HCT116 (cell line): ENCODE data around the gene RGS10. TPM values are rescaled to one million over a fixed set of nuclear protein-coding genes. Genes with fewer than 3 reads are reported as not detected.

Experiments used
- ATAC-seq: fragments of 200-7000 bp; cut with Tn5 transposase; 2 replicates; pipeline ENCODE4 v1.9.1; 2020; ENCODE audit warnings: mild to moderate bottlenecking, moderate library complexity
- BruUV-seq: library from RNA; stranded (reverse); fragments of 400-500 nt; replicated peaks from 2 replicates; lab custom pipeline; 2021; lab: Mats Ljungman, UMichigan
- CTCF ChIA-PET: fragments of 300-600 bp; sonication (Branson Sonifier 250); formaldehyde crosslinking; loops from one replicate; lab custom pipeline; 2021; ENCODE audit warnings: antibody characterized with exemption; lab: Charles Lee
- POLR2A ChIA-PET: fragments of 300-600, 350-600 bp; sonication (Branson Sonifier 250); formaldehyde crosslinking; loops from one replicate; lab custom pipeline; 2021; ENCODE audit warnings: antibody characterized with exemption; lab: Charles Lee
- RAD21 ChIA-PET, 2 experiments: fragments of 300-600 bp; sonication (Branson Sonifier 250); formaldehyde crosslinking; loops; one replicate each; lab custom pipeline; 2023; ENCODE audit warnings: low total read pairs in 2 of 2; ENCODE audit not compliant: uncharacterized antibody in 2 of 2, unreplicated experiment in 2 of 2, low non-redundant PET in 1 of 2; lab: Charles Lee
- DNase-seq: peaks from one replicate; pipeline ENCODE4 v3.0.0-alpha.2; 2010; ENCODE audit warnings: low read depth, low spot score
- H2AFZ ChIP-seq: fragments of 200-600 bp; shearing (Covaris generic), sonication (generic); 2 replicates; pipeline ENCODE4 v1.6.1; 2017; ENCODE audit warnings: low read depth, mixed run types, mixed read lengths, antibody characterized with exemption, low read length; ENCODE audit not compliant: poor library complexity, severe bottlenecking
- H3K27ac ChIP-seq: 2 replicates; pipeline ENCODE4 v1.5.1; 2012; ENCODE audit warnings: low read depth, low read length
- H3K27me3 ChIP-seq: fragments of 200-600 bp; sonication (generic); 2 replicates; pipeline ENCODE4 v1.6.1; 2016; ENCODE audit warnings: mixed run types, low read length, mixed read lengths; ENCODE audit not compliant: insufficient read depth
- H3K36me3 ChIP-seq, 2 experiments: fragments of 200-500 bp in 1 of 2; fragments of 200-600 bp in 1 of 2; sonication (Bioruptor generic) in 1 of 2; sonication (generic) in 1 of 2; 2 replicates each; pipeline versions ENCODE4 v1.5.1 to v1.6.1; 2014 to 2016; ENCODE audit warnings: low read length in 2 of 2, inconsistent platforms in 1 of 2, mixed read lengths in 1 of 2, mixed run types in 1 of 2; ENCODE audit not compliant: insufficient read depth in 2 of 2, control insufficient read depth in 1 of 2
- H3K4me1 ChIP-seq, 2 experiments: fragments of 200-600 bp in 1 of 2; sonication (generic) in 1 of 2; 2 replicates each; pipeline versions ENCODE4 v1.5.1 to v1.6.1; 2012 to 2017; ENCODE audit warnings: low read length in 2 of 2, inconsistent platforms in 1 of 2, mild to moderate bottlenecking in 1 of 2, mixed read lengths in 1 of 2, mixed run types in 1 of 2, moderate library complexity in 1 of 2; ENCODE audit not compliant: insufficient read depth in 2 of 2, control insufficient read depth in 1 of 2
- H3K4me2 ChIP-seq: fragments of 200-600 bp; sonication (generic); 2 replicates; pipeline ENCODE4 v1.6.1; 2017; ENCODE audit warnings: mixed run types, low read length, mixed read lengths
- H3K4me3 ChIP-seq, 2 experiments: fragments of 200-600 bp in 1 of 2; sonication (generic) in 1 of 2; replicated peaks in 1 of 2; 2 replicates each; pipeline ENCODE4 v1.5.1; 2011 to 2016; ENCODE audit warnings: low read length in 2 of 2, control low read depth in 1 of 2, low read depth in 1 of 2, mild to moderate bottlenecking in 1 of 2, mixed read lengths in 1 of 2, mixed run types in 1 of 2
- H3K79me2 ChIP-seq: fragments of 200-600 bp; sonication (generic); 2 replicates; pipeline ENCODE4 v1.6.1; 2017; ENCODE audit warnings: mild to moderate bottlenecking, mixed run types, low read length, moderate library complexity, mixed read lengths; ENCODE audit not compliant: insufficient read depth
- H3K9ac ChIP-seq: fragments of 200-600 bp; sonication (generic); 2 replicates; pipeline ENCODE4 v1.6.1; 2016; ENCODE audit warnings: low read length, mixed read lengths
- H3K9me2 ChIP-seq: fragments of 200-600 bp; sonication (generic), shearing (Covaris generic); 2 replicates; pipeline ENCODE4 v1.6.1; 2017; ENCODE audit warnings: mixed run types, mild to moderate bottlenecking, moderate library complexity; ENCODE audit not compliant: insufficient read depth
- H3K9me3 ChIP-seq, 2 experiments: fragments of 200-500 bp in 1 of 2; fragments of 200-600 bp in 1 of 2; sonication (Bioruptor generic) in 1 of 2; sonication (generic) in 1 of 2; 2 replicates each; pipeline ENCODE4 v1.6.1; 2014 to 2017; ENCODE audit warnings: low read length in 2 of 2, mixed read lengths in 2 of 2, inconsistent platforms in 1 of 2, low read depth in 1 of 2, mild to moderate bottlenecking in 1 of 2, mixed run types in 1 of 2, moderate library complexity in 1 of 2; ENCODE audit not compliant: control insufficient read depth in 1 of 2, insufficient read depth in 1 of 2
- H4K20me1 ChIP-seq: fragments of 200-600 bp; sonication (generic), shearing (Covaris generic); 2 replicates; pipeline ENCODE4 v1.6.1; 2017; ENCODE audit warnings: mixed run types, mild to moderate bottlenecking, moderate library complexity; ENCODE audit not compliant: insufficient read depth
- CEBPB ChIP-seq: IDR thresholded peaks from 2 replicates; pipeline ENCODE4 v1.6.1; 2012; ENCODE audit warnings: low read depth
- EGR1 ChIP-seq: IDR thresholded peaks from 2 replicates; pipeline ENCODE4 v1.6.1; 2012; ENCODE audit warnings: low read depth
- ELF1 ChIP-seq: IDR thresholded peaks from 2 replicates; pipeline ENCODE4 v1.6.1; 2012; ENCODE audit warnings: low read depth, borderline replicate concordance
- EZH2 ChIP-seq: fragments of 200-600 bp; sonication (generic); IDR thresholded peaks from 2 replicates; pipeline ENCODE4 v1.6.1; 2017; ENCODE audit warnings: antibody characterized with exemption, mixed run types
- EZH2phosphoT487 ChIP-seq: fragments of 200-600 bp; IDR thresholded peaks from 2 replicates; pipeline ENCODE4 v1.6.1; 2018; ENCODE audit warnings: antibody characterized with exemption, borderline replicate concordance
- FOSL1 ChIP-seq: IDR thresholded peaks from 2 replicates; pipeline ENCODE4 v1.6.1; 2012; ENCODE audit warnings: low read depth
- JUND ChIP-seq: IDR thresholded peaks from 2 replicates; pipeline ENCODE4 v1.6.1; 2012
- POLR2AphosphoS5 ChIP-seq: IDR thresholded peaks from 2 replicates; pipeline ENCODE4 v1.6.1; 2011; ENCODE audit warnings: mild to moderate bottlenecking, low read depth, low read length, moderate library complexity
- RAD21 ChIP-seq: IDR thresholded peaks from 2 replicates; pipeline ENCODE4 v1.6.1; 2012; ENCODE audit warnings: low read depth, mild to moderate bottlenecking
- SIN3A ChIP-seq: IDR thresholded peaks from 2 replicates; pipeline ENCODE4 v1.6.1; 2012; ENCODE audit warnings: low read depth
- SP1 ChIP-seq: IDR thresholded peaks from 2 replicates; pipeline ENCODE4 v1.6.1; 2012; ENCODE audit warnings: low read depth
- TCF7L2 ChIP-seq: IDR thresholded peaks from 2 replicates; pipeline ENCODE4 v1.7.0; 2011; ENCODE audit warnings: borderline replicate concordance, inconsistent platforms; ENCODE audit not compliant: insufficient read depth, insufficient read length; ENCODE audit errors: extremely low read depth
- YY1 ChIP-seq: IDR thresholded peaks from 2 replicates; pipeline ENCODE4 v1.6.1; 2011; ENCODE audit warnings: low read length, low read depth, moderate library complexity, mild to moderate bottlenecking; ENCODE audit not compliant: insufficient replicate concordance; ENCODE audit errors: extremely low read depth
- ZFX ChIP-seq: fragments of 450-650 bp; IDR thresholded peaks from 2 replicates; pipeline ENCODE4 v1.6.1; 2017
- ZNF274 ChIP-seq: fragments of 200-500 bp; sonication (Bioruptor generic); IDR thresholded peaks from 2 replicates; pipeline ENCODE4 v1.6.1; 2014; ENCODE audit warnings: mild to moderate bottlenecking, low read depth, low read length, inconsistent platforms
- intact Hi-C: fragments of 100-400 bp; cut with micrococcal nuclease; formaldehyde crosslinking; loops from 2 replicates; pipeline ENCODE4 v1.10.0; 2022
- total RNA-seq: library from RNA; stranded (reverse); gene quantifications from one replicate; pipeline ENCODE4 v1.2.1, GENCODE V29; 2021; ENCODE audit not compliant: unreplicated experiment
- TF ChIP-seq, protein P1 (sequence below), 3 experiments: fragments of 200-600 bp in 1 of 3; sonication (generic) in 1 of 3; IDR thresholded peaks in 2 of 3; conservative IDR thresholded peaks in 1 of 3; 2 replicates each; pipeline ENCODE4 v1.5.1; 2012 to 2017; ENCODE audit warnings: low read depth in 2 of 3, low read length in 2 of 3, antibody characterized with exemption in 1 of 3, borderline replicate concordance in 1 of 3, control low read depth in 1 of 3, mild to moderate bottlenecking in 1 of 3, mixed read lengths in 1 of 3, mixed run types in 1 of 3, moderate library complexity in 1 of 3; ENCODE audit not compliant: insufficient read depth in 1 of 3
- TF ChIP-seq, protein P2 (sequence below): IDR thresholded peaks from 2 replicates; pipeline ENCODE4 v1.6.1; 2011; ENCODE audit warnings: mild to moderate bottlenecking, low read length, moderate library complexity; ENCODE audit not compliant: insufficient replicate concordance; ENCODE audit errors: extremely low read depth
- TF ChIP-seq, protein P3 (sequence below): IDR thresholded peaks from 2 replicates; pipeline ENCODE4 v1.6.1; 2012

RGS10 gene
- total RNA-seq, 1 experiment from 2014 or later, result 96.7 TPM

DNA sequence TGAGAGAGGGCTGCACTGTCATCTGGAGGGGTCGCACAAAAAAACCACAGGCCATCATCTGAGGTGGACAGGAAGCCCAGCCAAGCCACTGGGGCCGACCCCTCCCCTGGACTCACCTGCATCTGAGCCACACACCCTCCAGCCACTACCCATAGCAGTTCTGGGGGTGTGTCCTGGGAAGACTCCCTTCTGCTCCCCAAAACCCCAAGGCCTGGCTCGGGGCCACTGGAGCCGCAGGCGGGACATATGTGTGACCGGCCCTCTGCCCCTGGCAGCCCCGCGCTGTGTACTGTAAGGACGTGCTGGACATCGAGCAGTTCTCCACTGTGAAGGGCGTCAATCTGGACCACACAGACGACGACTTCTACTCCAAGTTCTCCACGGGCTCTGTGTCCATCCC lies 90.1 kb downstream of the RGS10 start:
- Histone ChIP-seq H4K20me1 (no peaks in the 10 kb centered on the region), H3K36me3 (no peaks in the 10 kb centered on the region), H3K9ac (no peak overlapping the region), H3K9me3 (no peaks in the 10 kb centered on the region), H3K4me2 (no peak overlapping the region), H3K4me3 (no peak overlapping the region), H3K79me2 (no peaks in the 10 kb centered on the region), H3K4me1 (peaks cover 10 to 20% of the 10 kb centered on the region in 2 experiments), H3K27me3 (no peaks in the 10 kb centered on the region), H3K9me2 (no peaks in the 10 kb centered on the region), H2AFZ (no peak overlapping the region), H3K27ac (no peak overlapping the region)
- ATAC-seq (no peak), DNase-seq (no peak)
- ChIA-PET POLR2A (no interaction called here), RAD21 (no interaction called here), CTCF (no interaction called here)
- intact Hi-C loops, result no loop called here
- no TSS peak for BruUV-seq
- TF ChIP-seq ZNF274 (no peak), FOSL1 (no peak), TCF7L2 (no peak), ZFX (no peak), JUND (no peak), EGR1 (no peak), SIN3A (no peak), RAD21 (no peak)

DNA sequence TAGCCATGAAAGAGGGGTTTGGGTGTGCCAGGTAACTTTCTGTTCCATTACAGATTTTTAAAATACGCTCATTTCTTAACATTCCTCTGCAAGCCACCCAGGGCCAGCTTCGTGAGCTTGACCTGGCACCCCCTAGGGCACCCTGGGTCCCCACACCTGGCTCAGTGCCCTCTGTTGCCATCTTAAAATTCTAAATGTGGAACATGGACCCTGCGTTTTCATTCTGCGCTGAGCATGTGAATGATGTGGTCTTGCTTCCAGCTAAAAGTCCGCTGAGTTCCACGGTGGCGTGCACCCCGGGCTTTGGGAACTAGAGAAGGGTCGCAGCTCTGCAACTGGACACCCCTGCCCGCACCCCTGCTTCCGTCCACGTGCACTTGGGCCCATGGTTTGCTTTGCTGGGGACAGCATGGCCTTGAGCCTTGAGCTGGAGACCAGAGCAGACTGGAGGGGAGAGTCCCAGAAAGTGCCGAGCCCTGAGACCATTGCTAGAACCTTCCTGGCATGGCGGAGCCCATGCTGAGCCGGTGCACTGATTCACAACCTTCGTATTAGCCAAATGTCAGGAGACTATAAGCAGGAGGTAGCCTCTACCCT lies 91.1 kb downstream of the RGS10 start:
- ATAC-seq, result no peak
- RAD21 ChIA-PET, result no interaction called here
- no peaks in the 10 kb centered on the region for H3K79me2 ChIP-seq
- H2AFZ ChIP-seq, result no peak overlapping the region
- DNase-seq, result no peak
- POLR2A ChIA-PET, result no interaction called here
- H4K20me1 ChIP-seq, result no peaks in the 10 kb centered on the region
- intact Hi-C loops, result no loop called here
- no peak overlapping the region for H3K4me3 ChIP-seq
- CTCF ChIA-PET, result interaction anchor here (0.9 kb wide), 1 partner anchor 242 kb away, joined by 3 read pairs; no protein-coding TSS in a partner anchor
- H3K4me2 ChIP-seq, result no peak overlapping the region
- BruUV-seq, result no TSS peak
- peaks cover 10 to 20% of the 10 kb centered on the region in 2 experiments for H3K4me1 ChIP-seq
- no peaks in the 10 kb centered on the region for H3K9me2 ChIP-seq
- H3K9me3 ChIP-seq, result no peaks in the 10 kb centered on the region
- no peaks in the 10 kb centered on the region for H3K36me3 ChIP-seq
- no peak overlapping the region for H3K9ac ChIP-seq
- H3K27ac ChIP-seq, result no peak overlapping the region
- no peaks in the 10 kb centered on the region for H3K27me3 ChIP-seq
- TF ChIP-seq EZH2 (no peak), FOSL1 (no peak), EZH2phosphoT487 (no peak), CEBPB (no peak), SP1 (no peak), YY1 (no peak), ZNF274 (no peak), ELF1 (no peak), RAD21 (no peak), SIN3A (no peak), POLR2AphosphoS5 (no peak)
- TF ChIP-seq, protein P1, sequence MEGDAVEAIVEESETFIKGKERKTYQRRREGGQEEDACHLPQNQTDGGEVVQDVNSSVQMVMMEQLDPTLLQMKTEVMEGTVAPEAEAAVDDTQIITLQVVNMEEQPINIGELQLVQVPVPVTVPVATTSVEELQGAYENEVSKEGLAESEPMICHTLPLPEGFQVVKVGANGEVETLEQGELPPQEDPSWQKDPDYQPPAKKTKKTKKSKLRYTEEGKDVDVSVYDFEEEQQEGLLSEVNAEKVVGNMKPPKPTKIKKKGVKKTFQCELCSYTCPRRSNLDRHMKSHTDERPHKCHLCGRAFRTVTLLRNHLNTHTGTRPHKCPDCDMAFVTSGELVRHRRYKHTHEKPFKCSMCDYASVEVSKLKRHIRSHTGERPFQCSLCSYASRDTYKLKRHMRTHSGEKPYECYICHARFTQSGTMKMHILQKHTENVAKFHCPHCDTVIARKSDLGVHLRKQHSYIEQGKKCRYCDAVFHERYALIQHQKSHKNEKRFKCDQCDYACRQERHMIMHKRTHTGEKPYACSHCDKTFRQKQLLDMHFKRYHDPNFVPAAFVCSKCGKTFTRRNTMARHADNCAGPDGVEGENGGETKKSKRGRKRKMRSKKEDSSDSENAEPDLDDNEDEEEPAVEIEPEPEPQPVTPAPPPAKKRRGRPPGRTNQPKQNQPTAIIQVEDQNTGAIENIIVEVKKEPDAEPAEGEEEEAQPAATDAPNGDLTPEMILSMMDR (IDR thresholded peaks at IDR 0.05 in 2 of 3, conservative IDR thresholded peaks at IDR 0.05 in 1 of 3; ENCODE audit: borderline replicate concordance in 1 of 3, insufficient read depth in 1 of 3, low read depth in 2 of 3, low read length in 2 of 3), result no peak
- TF ChIP-seq, protein P2, sequence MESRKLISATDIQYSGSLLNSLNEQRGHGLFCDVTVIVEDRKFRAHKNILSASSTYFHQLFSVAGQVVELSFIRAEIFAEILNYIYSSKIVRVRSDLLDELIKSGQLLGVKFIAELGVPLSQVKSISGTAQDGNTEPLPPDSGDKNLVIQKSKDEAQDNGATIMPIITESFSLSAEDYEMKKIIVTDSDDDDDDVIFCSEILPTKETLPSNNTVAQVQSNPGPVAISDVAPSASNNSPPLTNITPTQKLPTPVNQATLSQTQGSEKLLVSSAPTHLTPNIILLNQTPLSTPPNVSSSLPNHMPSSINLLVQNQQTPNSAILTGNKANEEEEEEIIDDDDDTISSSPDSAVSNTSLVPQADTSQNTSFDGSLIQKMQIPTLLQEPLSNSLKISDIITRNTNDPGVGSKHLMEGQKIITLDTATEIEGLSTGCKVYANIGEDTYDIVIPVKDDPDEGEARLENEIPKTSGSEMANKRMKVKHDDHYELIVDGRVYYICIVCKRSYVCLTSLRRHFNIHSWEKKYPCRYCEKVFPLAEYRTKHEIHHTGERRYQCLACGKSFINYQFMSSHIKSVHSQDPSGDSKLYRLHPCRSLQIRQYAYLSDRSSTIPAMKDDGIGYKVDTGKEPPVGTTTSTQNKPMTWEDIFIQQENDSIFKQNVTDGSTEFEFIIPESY, result no peak
- TF ChIP-seq, protein P3, sequence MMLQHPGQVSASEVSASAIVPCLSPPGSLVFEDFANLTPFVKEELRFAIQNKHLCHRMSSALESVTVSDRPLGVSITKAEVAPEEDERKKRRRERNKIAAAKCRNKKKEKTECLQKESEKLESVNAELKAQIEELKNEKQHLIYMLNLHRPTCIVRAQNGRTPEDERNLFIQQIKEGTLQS, result no peak
